Measurements from ENCODE around the gene SIAH2. TPM values are rescaled to one million over a fixed set of nuclear protein-coding genes. Genes with fewer than 3 reads are reported as not detected.
A peak's percentile ranks its signal among the peaks of the same experiment; 100 is the strongest.

SIAH2 gene
- total RNA-seq, 1 experiment from 2014 or later, result 20.7 TPM

DNA sequence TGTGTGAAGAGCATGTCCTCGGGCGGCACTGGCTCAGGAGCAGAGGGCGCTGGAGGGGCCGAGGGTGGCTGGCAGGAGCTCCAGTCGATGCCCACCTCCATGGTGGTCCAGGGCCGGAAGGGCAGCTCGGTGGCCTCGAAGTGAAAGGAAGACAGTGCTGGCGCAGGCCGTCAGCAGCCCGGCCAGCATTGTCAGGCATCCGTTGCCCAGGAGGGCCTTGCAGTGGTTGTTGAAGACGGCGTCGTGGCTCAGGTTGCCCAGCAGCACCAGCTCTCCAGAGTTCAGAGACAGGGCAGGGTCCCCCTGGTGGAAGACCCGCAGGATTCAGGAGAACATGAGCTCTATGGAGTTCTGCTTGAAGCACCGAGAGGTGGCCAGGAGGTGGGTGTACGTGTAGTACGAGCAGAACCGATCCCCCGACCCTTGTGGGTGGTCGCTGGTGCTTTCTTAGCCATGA lies 16.5 kb upstream of the SIAH2 start:
- in situ Hi-C loops (cut with HindIII; ENCODE audit: low sequenced_read_pairs), result no loop called here
- no peak for DNase-seq (ENCODE audit: low spot score)

DNA sequence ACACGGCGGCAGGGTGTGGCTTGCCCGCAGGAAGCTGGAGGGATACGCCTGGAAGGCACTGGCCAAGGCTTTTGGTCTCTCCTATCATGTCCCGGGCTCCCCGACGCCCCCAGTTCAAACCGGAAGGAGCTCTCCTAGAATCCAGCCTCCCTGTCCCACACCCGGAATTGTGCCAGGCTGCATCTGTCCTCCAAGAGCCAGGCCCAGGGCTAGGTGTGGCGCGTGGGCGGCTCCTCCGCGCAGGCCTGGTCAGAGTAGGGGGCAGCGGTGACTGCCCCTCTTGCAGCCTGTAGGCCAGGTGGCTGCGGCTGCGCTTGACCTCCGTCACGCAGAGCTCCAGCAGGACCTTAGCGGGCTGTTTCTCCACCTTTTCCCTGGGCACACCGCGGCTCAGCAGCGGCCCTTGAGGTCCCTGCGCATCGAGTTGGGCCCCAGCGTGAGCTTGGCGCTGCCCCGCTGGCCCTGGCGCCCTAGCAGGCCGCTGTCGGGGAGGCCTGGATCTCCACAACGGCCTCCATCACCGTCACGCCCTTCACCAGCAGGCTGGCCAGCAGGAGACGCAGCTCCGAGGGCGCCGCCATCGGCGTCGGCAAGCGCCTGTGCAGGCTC lies 15.9 kb upstream of the SIAH2 start:
- in situ Hi-C loops (cut with HindIII; ENCODE audit: low sequenced_read_pairs), result no loop called here
- no peak for DNase-seq (ENCODE audit: low spot score)

DNA sequence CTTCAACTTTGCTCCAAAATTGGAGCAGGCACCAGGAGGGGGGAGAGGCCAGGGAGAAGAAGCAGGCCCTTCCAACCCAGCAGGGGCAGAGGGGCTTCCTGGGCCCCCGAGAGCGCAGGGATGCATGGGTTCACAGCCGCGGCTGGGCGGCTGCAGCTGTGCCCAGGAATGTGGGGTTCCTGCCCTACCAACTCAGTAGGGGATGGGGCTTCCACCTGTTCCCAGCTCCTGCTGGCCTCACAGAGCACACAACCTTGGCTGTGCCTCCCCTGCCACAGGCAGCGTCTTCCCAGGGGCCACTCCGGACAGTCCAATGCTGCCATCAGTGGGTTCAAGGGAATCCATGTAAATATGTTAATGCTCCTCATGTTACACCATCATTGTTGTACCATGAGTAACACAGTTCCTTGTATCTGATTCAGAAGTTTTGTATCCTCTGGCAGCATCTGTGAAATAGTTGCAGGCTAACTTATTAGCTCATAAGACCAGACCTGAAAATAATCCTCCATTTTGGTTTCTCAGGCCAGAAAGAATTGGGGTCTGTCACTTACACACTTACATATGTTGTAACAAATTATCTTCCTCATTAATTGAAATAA lies 12.1 kb upstream of the SIAH2 start:
- in situ Hi-C loops (cut with HindIII; ENCODE audit: low sequenced_read_pairs), result no loop called here
- DNase-seq (ENCODE audit: low spot score), result no peak

DNA sequence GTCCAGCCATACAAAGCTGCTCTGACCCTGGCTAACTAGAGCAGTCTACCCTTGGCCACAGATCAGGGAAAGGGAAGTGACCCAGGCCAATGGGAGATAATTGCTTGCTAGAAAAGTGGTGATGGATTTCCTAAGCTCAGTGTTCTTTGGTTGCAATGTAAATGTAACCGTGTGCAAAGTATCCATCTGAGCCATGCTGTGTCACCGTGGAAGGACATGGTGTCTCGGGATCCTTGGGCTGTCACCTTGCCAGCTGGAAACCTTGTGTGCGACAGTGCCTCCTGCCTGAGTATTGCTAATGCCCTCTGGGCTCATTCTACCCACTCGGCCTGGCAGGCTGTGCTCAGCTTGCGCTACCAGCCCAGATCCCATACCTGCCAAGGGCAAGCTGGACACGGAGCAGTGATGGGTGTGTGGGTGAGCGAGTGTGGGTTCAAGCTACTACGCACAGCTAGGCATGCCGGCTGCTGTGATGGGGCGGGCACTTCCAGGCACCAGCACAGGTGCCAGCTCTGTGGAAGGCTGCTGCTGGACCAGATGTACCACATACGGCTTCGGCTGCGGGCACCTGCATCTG lies 10.7 kb upstream of the SIAH2 start:
- in situ Hi-C loops (cut with HindIII; ENCODE audit: low sequenced_read_pairs), result no loop called here
- DNase-seq (ENCODE audit: low spot score), result no peak

DNA sequence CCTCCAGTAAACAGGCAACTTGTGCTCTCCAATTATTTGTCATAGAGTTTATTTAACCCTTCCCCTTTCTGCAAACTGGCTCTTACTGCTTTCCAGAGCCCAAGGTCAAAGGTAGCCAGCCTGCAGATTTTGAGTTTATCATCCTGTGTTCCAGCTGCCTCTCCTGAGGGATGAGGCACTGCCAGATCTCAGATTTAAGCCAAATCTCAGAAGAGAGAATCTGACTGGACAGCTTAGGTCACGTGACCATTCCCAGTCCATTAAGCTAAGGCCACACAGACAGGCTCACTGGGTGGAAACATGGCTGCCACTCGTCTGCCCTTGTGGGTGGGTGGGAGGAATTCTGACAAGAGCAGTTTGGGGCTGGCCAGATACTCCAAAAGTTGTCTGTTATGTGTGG lies 8.6 kb upstream of the SIAH2 start:
- in situ Hi-C loops (cut with HindIII; ENCODE audit: low sequenced_read_pairs), result no loop called here
- no peak for DNase-seq (ENCODE audit: low spot score)

DNA sequence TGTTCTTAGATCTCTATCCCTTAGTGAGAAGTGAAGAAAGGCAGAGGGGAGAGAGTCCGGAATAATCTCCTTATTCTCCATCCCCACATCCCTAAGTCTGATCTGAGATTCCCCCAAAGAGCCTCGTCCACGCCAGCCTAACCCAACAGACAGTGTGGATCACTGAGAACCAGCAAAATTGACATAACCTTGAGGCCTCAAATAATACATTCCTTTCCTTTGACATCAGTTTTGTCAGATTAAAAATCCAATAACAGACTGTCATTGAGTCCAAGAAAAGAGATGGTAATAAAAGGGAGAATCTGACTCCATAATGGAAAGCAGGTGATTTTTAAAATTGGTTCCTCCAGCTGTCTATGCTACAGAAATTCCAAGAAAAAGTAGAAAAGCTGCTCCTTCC lies 7.7 kb upstream of the SIAH2 start:
- in situ Hi-C loops (cut with HindIII; ENCODE audit: low sequenced_read_pairs), result no loop called here
- no peak for DNase-seq (ENCODE audit: low spot score)

DNA sequence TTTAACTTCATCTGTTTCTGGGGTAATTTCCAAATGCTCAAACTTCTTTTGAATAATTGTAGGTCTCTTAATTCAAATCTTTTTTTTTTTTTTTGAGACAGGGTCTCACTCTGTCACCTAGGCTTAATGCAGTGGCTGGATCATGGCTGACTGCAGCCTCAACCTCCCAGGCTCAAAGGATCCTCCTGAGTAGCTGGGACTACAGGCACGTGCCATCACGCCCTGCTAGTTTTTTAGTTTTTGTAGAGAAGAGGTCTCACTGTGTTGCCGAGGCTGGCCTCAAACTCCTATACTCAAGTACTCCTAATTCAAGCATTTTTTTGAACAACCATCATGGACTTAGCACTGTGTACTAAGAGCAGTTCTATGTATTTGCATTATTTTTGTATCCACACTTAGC lies 3.8 kb upstream of the SIAH2 start:
- no peak for DNase-seq (ENCODE audit: low spot score)
- in situ Hi-C loops (cut with HindIII; ENCODE audit: low sequenced_read_pairs), result no loop called here

DNA sequence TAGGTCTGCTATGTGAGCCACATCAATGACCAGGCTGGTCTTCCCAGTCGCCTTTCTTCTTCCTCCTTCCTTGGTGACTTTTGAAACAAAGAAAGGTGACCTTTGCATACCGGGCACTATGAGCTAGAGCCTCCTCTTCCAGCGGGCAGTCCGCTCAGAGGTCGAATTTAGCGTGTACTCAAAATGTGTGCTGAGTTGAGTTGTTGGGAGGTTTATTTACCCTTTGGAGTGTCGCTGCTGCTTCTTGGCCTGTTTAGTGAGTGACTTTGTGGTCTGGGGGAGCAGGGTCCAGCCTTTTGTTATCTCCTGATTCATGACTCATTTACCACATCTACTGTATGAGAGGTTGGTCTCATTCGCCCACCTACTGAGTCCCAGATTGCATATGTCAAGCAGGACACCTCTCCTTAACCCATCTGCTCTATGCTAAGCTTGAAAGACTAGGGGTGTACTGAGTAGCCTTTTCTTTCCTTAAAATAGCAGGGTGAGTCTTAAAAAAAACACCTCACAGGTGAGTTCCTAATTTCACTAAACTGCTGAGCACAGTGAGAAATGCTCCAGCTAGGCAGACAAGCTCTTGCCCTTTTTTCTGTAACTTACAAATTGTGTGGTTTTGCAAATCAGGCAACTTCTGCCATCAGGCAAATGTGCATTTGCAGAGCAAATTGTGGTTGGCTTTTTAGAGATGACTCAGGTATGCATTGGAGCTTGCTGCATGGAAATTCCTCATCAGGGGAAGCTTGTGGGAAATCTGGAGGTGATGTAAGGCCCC lies 3.2 kb upstream of the SIAH2 start:
- in situ Hi-C loops (cut with HindIII; ENCODE audit: low sequenced_read_pairs), result no loop called here
- no peak for DNase-seq (ENCODE audit: low spot score)

DNA sequence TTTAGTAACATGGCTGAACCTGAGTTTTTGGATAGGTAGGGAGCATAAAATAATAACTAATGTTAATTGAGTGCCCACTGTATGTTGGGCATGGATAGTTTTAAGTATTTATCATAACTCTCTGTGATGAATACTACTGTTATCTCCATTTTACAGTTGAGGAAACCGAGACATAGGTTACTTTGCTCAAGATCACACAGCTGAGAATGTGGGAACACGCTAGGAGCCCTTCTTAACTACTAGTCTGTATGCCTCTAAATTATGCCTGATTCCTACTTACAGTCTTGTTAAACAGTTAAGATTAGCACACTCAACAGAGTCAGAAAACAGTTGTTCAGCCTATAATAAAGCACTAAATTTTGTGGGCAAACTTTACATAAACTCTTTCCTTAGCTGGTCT lies 2.0 kb upstream of the SIAH2 start:
- in situ Hi-C loops (cut with HindIII; ENCODE audit: low sequenced_read_pairs), result no loop called here
- no peak for DNase-seq (ENCODE audit: low spot score)

DNA sequence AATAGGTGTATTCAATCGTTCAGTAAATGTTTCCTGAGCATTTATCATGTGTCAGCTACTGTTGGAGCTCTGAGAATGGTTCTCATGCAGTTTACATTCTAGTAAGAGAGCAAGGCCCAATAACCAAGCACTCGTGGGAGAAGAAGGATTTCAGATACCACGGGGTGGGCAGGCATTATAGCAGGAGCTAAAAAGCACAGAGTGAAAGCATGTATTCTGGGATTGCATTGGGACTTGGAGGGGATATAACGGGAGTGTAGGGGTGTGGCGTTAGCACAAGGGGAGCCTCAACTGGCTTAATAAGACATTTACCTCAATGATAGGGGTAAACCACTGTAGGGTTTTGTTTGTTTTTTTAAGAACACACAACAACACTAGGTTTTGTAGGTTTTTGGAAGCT lies 1.6 kb upstream of the SIAH2 start:
- in situ Hi-C loops (cut with HindIII; ENCODE audit: low sequenced_read_pairs), result no loop called here
- no peak for DNase-seq (ENCODE audit: low spot score)

DNA sequence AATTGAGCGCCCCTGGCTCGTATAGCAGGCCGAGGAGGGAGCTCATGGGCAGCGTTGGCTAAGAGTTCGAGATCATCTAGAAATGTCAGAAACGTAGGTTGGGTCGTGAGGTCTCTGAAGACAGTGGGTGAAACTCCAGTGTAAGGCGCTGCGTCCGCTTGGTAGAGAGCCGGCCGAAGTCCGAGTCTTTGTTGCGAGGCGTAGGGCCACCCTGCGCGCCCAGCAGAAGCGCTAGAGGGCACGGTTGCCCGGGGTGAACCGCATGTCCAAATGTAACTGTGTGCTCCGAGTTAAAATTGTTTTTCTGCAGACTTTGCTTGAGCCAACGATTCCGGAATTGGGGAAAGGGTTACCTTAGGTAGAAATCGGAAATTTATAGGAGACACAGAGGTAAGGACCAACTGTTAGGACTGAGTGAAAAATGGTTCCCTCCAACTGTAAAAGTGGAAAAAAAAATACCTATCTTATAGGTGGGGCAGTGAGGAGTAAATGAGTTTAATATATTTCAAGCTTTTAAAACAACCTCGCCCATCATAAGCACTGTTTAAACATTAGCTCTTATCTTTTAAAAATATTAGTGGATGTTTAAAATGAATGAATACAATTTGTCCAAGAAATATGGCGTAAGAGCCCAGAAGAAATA lies 993 bp upstream of the SIAH2 start:
- in situ Hi-C loops (cut with HindIII; ENCODE audit: low sequenced_read_pairs), result no loop called here
- peak; percentile 70 for DNase-seq (ENCODE audit: low spot score)

DNA sequence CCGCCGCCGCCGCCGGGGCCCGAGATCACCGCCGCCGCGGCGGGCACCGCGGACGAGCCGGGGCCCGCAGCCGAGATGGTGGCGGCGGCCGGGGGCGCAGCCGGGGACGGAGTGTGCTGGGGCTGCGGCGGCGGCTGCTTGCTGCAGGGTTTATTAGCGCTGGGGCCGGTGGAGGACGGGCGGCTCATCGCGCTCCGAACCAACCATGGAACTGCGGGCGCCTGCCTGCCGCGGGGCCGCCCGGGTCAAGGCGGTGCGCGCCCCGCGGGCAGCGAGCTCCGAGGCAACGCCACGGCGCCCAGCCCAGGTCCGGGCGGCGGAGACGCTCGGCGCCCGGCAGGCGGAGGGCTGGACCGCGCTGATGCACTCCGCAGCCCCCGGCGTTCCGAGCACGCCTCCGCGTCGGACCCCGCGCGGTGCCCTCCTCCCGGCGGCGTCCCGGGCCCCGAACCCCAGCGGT lies 277 bp downstream of the SIAH2 start:
- in situ Hi-C loops (cut with HindIII; ENCODE audit: low sequenced_read_pairs), result no loop called here
- DNase-seq (ENCODE audit: low spot score), result no peak

DNA sequence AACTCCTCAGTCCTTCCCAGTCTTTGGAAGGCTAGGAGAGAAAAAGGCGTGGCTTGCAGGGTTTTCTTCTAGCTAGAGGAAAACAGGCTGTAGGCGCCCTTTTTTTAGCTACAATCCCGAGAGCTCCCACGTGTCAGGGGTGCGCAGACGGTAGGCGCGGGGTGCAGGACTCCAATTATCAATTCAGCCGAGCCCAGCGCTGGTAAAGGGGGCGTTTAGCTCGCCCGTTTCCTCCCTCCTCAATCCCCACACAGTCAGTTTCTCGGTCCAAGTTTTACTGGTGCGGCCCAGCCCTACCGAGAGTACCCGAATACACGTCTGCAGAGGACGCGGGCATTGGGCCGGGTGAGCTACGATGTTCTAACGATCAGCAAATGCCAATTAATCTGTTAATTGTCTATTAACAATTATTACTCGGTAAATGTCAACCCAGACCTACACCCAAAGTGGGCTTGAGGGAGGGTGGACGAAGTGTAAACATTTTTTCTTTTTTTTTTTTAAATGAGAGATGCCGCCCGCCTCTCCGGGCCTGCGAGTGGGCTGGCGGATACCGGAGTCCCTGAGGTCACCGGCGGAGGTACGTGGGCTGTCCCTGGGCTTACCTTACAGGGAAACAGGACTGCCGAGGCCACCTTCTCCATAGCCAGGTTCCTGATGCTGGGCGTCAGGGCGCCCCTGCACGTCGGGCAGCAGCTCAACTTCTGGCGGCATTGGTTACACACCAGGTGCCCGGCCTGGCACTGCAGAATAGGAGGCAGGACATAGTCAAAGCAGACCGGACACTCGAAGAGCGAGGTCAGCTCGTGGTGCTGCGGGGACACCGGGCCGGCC lies 923 bp downstream of the SIAH2 start:
- DNase-seq (ENCODE audit: low spot score), result peak; percentile 75
- in situ Hi-C loops (cut with HindIII; ENCODE audit: low sequenced_read_pairs), result no loop called here

DNA sequence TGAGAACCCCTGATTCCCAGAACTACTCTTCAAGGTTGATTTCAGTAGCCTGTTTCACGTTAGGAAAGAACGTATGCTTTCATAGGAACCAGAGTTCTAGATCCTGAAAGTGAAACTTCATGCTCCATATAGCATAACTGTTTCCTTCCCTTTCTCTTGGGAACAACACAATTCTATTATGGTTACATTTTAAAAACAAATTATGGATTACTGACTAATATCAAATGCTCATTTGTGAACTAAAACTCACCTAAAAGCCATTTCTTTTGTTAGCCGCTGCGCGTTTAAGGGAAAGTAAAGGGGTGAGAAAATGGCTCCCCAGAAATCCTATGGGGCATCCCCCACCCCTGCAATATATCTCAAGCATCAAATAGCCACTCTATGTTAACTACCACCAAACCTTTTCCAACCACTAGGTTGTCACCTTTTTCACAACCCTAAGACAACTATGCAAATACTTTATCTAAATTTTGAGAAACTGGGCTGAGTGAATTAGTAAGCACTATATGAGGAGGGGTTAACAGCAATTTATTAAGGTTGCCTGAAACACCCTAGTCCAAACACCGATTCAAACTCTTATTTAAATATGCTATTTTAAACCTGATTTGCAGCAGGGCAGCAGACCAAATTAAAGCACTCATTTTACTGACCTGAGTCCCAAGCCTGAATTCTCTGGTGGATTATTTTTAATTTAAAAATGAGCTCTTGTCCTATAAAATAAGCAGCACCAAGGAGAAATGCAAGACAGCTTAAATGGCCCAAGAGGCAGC lies 2.4 kb downstream of the SIAH2 start:
- no peak for DNase-seq (ENCODE audit: low spot score)
- in situ Hi-C loops (cut with HindIII; ENCODE audit: low sequenced_read_pairs), result no loop called here

DNA sequence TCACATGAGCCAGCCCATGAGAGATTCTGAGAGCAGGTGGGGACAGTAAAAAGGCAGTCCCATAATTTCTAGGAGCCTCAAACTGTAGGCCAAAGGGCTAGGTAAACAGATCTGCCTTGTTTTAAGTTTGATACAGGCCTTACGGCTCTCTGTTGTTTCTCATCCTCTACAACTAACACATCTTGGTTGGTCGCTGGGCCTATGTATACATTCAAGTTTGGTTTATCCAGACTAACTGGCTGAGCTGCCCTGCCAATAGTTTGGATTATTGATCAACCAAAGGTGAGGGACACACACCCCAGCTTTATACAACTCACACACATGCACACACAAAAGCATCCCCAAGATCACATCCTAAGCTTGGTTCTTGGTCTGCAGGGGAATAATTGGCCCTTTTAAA lies 3.0 kb downstream of the SIAH2 start:
- in situ Hi-C loops (cut with HindIII; ENCODE audit: low sequenced_read_pairs), result no loop called here
- no peak for DNase-seq (ENCODE audit: low spot score)

DNA sequence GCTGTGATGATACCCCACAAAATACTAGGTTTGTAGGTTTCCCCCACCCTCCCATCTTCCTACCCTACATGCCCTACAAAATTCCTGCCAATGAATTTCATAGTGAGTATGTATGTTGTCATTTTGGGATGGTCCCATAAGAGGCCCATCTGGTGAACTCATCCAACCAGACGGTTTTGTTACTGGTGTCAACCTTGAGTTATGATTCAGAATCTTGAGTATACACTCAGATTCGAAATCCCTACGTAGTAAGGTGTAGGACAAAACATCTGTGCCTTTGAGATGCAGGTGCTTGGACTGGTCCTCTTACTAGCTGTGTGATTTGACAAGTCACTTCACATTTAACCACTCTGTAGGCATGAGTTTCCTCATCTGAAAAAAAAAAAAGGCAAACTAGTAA lies 3.6 kb downstream of the SIAH2 start:
- no peak for DNase-seq (ENCODE audit: low spot score)
- in situ Hi-C loops (cut with HindIII; ENCODE audit: low sequenced_read_pairs), result no loop called here

DNA sequence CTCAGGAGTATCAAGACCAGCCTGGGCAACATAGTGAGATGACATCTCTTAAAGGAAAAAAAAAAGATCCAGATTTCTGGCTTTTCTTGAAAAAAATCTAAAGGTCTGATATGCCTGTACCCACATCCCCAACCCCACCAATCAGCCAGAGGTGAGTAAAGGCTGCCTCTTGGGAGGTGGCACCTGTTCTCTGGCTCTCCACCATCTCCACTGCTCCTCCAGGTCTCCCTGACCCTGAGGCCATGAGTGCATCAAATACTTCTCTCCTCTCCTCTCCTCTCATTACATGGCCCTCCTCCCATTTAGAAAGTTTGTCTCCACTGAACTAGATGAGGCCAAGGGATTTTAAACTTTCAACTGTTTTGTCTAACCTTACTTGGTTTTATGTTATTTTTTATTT lies 5.2 kb downstream of the SIAH2 start:
- DNase-seq (ENCODE audit: low spot score), result no peak
- in situ Hi-C loops (cut with HindIII; ENCODE audit: low sequenced_read_pairs), result no loop called here

DNA sequence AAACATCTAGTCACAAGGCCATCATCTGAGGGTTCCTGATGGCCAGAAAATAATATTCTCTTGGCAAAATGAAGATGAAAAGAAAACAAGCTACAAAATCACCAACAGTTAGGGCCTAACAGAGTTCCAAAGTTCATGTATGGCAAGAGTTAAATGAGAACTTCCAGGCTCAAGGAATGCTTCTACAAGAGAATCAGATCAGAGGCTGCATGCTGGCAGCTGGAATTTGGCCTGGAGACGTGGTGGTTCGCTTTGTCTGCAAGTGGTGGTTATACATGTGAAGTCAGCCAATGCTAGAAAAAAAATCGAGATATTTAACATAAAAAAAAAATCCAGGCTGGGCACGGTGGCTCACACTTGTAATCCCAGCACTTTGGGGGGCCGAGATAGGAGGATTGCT lies 5.6 kb downstream of the SIAH2 start:
- DNase-seq (ENCODE audit: low spot score), result no peak
- in situ Hi-C loops (cut with HindIII; ENCODE audit: low sequenced_read_pairs), result no loop called here

Measured in G401 (cell line).